Tibial nerve (tissue), 4 donors: ENCODE measurements around the gene WWC2. TPM values are rescaled to one million over a fixed set of nuclear protein-coding genes. Genes with fewer than 3 reads are reported as not detected.

Experiments
- DNase-seq, 2 donors: peaks; one replicate each; pipeline ENCODE4 v3.0.0-alpha.2; 2019; ENCODE audit warnings: low spot score in 2 of 2
- H3K27ac ChIP-seq, 4 donors: fragments of 200-600 bp; sonication (generic) in 3 of 4; one replicate each; pipeline ENCODE4 v1.5.1; 2017 to 2019; ENCODE audit warnings: mild to moderate bottlenecking in 1 of 4
- H3K27me3 ChIP-seq, 2 donors: fragments of 200-600 bp; sonication (generic) in 1 of 2; one replicate each; pipeline versions ENCODE4 v1.5.1 to v1.6.0; 2017 to 2019
- H3K36me3 ChIP-seq, 3 donors: fragments of 200-600 bp; sonication (generic); one replicate each; pipeline ENCODE4 v1.5.1; 2018 to 2019
- H3K4me1 ChIP-seq, 4 donors: fragments of 200-600 bp; sonication (generic) in 3 of 4; one replicate each; pipeline ENCODE4 v1.5.1; 2017 to 2019
- H3K4me3 ChIP-seq, 4 donors: fragments of 200-600 bp; sonication (generic) in 3 of 4; one replicate each; pipeline ENCODE4 v1.5.1; 2017 to 2019; ENCODE audit warnings: mild to moderate bottlenecking in 1 of 4, moderate library complexity in 1 of 4
- H3K9me3 ChIP-seq, 4 donors: fragments of 200-600 bp; sonication (generic) in 3 of 4; one replicate each; pipeline ENCODE4 v1.5.1; 2017 to 2019
- CTCF ChIP-seq, 5 experiments: fragments of 200-600 bp in 3 of 5; fragments of 450-650 bp in 2 of 5; sonication (generic) in 3 of 5; IDR thresholded peaks; one replicate each; pipeline ENCODE4 v1.5.1; 2016 to 2019; ENCODE audit warnings: antibody characterized with exemption in 5 of 5, mild to moderate bottlenecking in 3 of 5, moderate library complexity in 2 of 5
- EP300 ChIP-seq, 2 donors: sonication (generic); formaldehyde crosslinking; IDR thresholded peaks; one replicate each; pipeline ENCODE4 v1.6.1; 2017; ENCODE audit warnings: antibody characterized with exemption in 2 of 2, mild to moderate bottlenecking in 1 of 2
- POLR2A ChIP-seq, 2 donors: fragments of 450-650 bp; IDR thresholded peaks; one replicate each; pipeline ENCODE4 v1.6.1; 2017; ENCODE audit warnings: antibody characterized with exemption in 2 of 2, mild to moderate bottlenecking in 2 of 2, moderate library complexity in 2 of 2
- WGBS, 2 donors: methylation state at CpG; one replicate each; pipeline ENCODE4 v1.1.5; 2018; 5-methylcytosine and 5-hydroxymethylcytosine counted together
- total RNA-seq, 4 donors: library from RNA; depleted of rRNA; stranded (reverse); fragments of >200 nt; gene quantifications; one replicate each; pipeline ENCODE4 v1.1.0, GENCODE V29; 2016

Gene WWC2
- total RNA-seq, 4 donors from 2014 or later, result 38.2 to 60.9 (median 42.9) TPM

- WGBS, 2 donors, result 78 to 80% methylated on average over 3 of the region's 3 CpGs
- H3K4me1 ChIP-seq, result peaks cover 0 to 12% (median 0%) of the 10 kb centered on the region in 4 donors
- no peak overlapping the region for H3K27ac ChIP-seq
- no peaks in the 10 kb centered on the region for H3K9me3 ChIP-seq
- no peaks in the 10 kb centered on the region for H3K36me3 ChIP-seq
- TF ChIP-seq EP300 (IDR thresholded peaks at IDR 0.05) (no peak), POLR2A (IDR thresholded peaks at IDR 0.05) (no peak), CTCF (IDR thresholded peaks at IDR 0.05) (no peak)
- DNase-seq, result no peak
- no peak overlapping the region for H3K4me3 ChIP-seq
- H3K27me3 ChIP-seq, result no peaks in the 10 kb centered on the region
Observed at GRCh38 chr4:183181081-183181480, 82.0 kb downstream of the WWC2 start.

GRCh38 chr4:183182873-183183725 is 84.0 kb downstream of the WWC2 start:
- peak in 1 of 2 donors; percentile 16 for DNase-seq

GRCh38 chr4:183183906-183184535 is 85.0 kb downstream of the WWC2 start:
- TF ChIP-seq EP300 (IDR thresholded peaks at IDR 0.05), result no peak
- no peak for TF ChIP-seq CTCF (IDR thresholded peaks at IDR 0.05)
- no peak for TF ChIP-seq POLR2A (IDR thresholded peaks at IDR 0.05)
- Histone ChIP-seq H3K27ac (no peak overlapping the region), H3K9me3 (no peaks in the 10 kb centered on the region), H3K4me3 (no peak overlapping the region), H3K36me3 (no peaks in the 10 kb centered on the region), H3K27me3 (no peaks in the 10 kb centered on the region), H3K4me1 (peaks cover 0 to 3% (median 0%) of the 10 kb centered on the region in 4 donors)
- no peak for DNase-seq
- WGBS, 2 donors, result 95 to 97% methylated on average over 4 of the region's 4 CpGs

More at GRCh38 chr4:183182873-183183725, 84.0 kb downstream of the WWC2 start:
- peaks cover 0 to 3% (median 0%) of the 10 kb centered on the region in 4 donors for H3K4me1 ChIP-seq
- no peak for TF ChIP-seq POLR2A (IDR thresholded peaks at IDR 0.05)
- no peak for TF ChIP-seq EP300 (IDR thresholded peaks at IDR 0.05)
- no peak for TF ChIP-seq CTCF (IDR thresholded peaks at IDR 0.05)
- no peak overlapping the region for H3K27ac ChIP-seq
- H3K9me3 ChIP-seq, result no peaks in the 10 kb centered on the region
- H3K4me3 ChIP-seq, result no peak overlapping the region
- no peaks in the 10 kb centered on the region for H3K27me3 ChIP-seq
- H3K36me3 ChIP-seq, result no peaks in the 10 kb centered on the region
- 56 to 59% methylated on average over 14 of the region's 14 CpGs for WGBS, 2 donors

- no peaks in the 10 kb centered on the region for H3K27me3 ChIP-seq
- WGBS, 2 donors, result 91 to 97% methylated on average over 5 of the region's 5 CpGs
- H3K36me3 ChIP-seq, result no peaks in the 10 kb centered on the region
- DNase-seq, result no peak
- H3K27ac ChIP-seq, result no peak overlapping the region
- no peak overlapping the region for H3K4me3 ChIP-seq
- TF ChIP-seq EP300 (IDR thresholded peaks at IDR 0.05) (no peak), POLR2A (IDR thresholded peaks at IDR 0.05) (no peak)
- no peaks in the 10 kb centered on the region for H3K9me3 ChIP-seq
- H3K4me1 ChIP-seq, result peaks cover 0 to 9% (median 0%) of the 10 kb centered on the region in 4 donors
Observed at GRCh38 chr4:183185018-183185417, 86.0 kb downstream of the WWC2 start.

- no peak overlapping the region for H3K27ac ChIP-seq
- TF ChIP-seq POLR2A (IDR thresholded peaks at IDR 0.05), result no peak
Observed at GRCh38 chr4:183185559-183185958, 86.5 kb downstream of the WWC2 start.

GRCh38 chr4:183186813-183187212 is 87.8 kb downstream of the WWC2 start:
- no peak for TF ChIP-seq POLR2A (IDR thresholded peaks at IDR 0.05)
- TF ChIP-seq EP300 (IDR thresholded peaks at IDR 0.05), result no peak
- no peak for TF ChIP-seq CTCF (IDR thresholded peaks at IDR 0.05)

More at GRCh38 chr4:183185559-183185958, 86.5 kb downstream of the WWC2 start:
- H3K36me3 ChIP-seq, result no peaks in the 10 kb centered on the region
- H3K9me3 ChIP-seq, result no peaks in the 10 kb centered on the region
- no peak overlapping the region for H3K4me3 ChIP-seq
- peaks cover 0 to 10% (median 0%) of the 10 kb centered on the region in 4 donors for H3K4me1 ChIP-seq
- H3K27me3 ChIP-seq, result no peaks in the 10 kb centered on the region
- 89 to 100% methylated on average over 2 of the region's 2 CpGs for WGBS, 2 donors
- no peak for DNase-seq

More at GRCh38 chr4:183186813-183187212, 87.8 kb downstream of the WWC2 start:
- Histone ChIP-seq H3K27me3 (no peaks in the 10 kb centered on the region), H3K9me3 (no peaks in the 10 kb centered on the region), H3K27ac (no peak overlapping the region), H3K4me3 (no peak overlapping the region), H3K36me3 (no peaks in the 10 kb centered on the region), H3K4me1 (peaks cover 0 to 13% (median 0%) of the 10 kb centered on the region in 4 donors)
- no peak for DNase-seq
- WGBS, 2 donors, result 84 to 92% methylated on average over 4 of the region's 4 CpGs
